ENCODE results near the gene TMEM42.
"Not testable (repeated sequence)": the region's sequence is repeated elsewhere in the genome, so short reads cannot be mapped to it uniquely, and the experiment has no call there.

The TMEM42 gene

DNA sequence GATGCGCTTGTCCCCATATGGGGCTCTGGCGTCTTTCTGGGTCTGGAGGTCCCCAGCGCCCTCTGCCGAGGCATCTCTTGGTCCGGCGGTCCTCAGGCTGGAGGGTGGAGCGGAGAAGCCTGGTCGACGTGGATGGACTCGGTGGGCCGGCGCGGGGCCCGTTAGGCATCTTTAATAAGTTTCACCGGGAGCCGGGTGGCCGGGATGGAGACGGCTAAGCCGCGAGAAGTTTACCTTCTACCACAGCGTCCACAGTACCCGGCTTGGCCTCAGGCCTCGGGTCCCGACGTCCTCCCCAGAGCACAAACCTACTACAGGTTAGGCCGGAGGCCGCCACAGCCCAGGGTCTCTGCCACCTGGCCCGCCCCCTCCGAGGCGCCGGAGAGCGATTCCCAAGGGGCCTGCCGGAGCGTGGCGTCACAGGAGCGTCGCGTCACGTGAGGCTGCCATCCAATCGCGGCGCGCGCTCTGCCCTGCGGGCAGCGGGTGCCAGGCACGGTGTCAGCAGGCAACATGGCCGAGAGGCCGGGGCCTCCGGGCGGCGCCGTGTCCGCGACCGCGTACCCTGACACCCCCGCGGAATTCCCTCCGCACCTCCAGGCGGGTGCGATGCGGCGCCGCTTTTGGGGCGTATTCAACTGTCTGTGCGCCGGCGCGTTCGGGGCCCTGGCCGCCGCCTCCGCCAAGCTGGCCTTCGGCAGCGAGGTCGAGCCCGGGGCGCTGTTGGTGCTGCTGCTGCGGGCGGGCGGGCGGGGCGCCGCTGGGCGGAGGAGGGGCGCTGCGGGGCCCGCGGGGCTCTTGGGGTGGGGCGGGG lies at the start of gene TMEM42:
Gene TMEM42, plus strand, starts transcription at position 501 of the 814 bp plus-strand sequence. Its CDS starts 13 bp downstream, at position 514.
- peak; percentile 88 for DNase-seq

DNA sequence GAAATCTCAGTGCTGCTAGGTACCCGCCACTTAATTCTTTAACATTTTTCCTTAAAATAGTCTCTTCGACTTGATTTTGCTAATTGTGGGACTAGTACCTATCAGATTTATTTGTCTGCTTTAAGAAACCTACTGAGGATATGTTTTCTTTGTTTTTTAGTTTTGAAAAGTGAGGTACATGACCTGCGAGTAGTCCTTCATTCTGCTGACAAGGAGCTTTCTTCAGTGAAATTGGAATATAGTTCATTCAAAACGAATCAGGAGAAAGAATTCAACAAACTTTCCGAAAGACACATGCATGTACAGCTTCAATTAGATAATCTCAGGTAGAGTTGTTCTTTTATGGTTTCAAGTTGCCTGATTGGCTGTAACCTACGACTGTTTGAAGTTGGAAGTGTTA lies 47.0 kb upstream of the TMEM42 start:
- DNase-seq: no peak

DNA sequence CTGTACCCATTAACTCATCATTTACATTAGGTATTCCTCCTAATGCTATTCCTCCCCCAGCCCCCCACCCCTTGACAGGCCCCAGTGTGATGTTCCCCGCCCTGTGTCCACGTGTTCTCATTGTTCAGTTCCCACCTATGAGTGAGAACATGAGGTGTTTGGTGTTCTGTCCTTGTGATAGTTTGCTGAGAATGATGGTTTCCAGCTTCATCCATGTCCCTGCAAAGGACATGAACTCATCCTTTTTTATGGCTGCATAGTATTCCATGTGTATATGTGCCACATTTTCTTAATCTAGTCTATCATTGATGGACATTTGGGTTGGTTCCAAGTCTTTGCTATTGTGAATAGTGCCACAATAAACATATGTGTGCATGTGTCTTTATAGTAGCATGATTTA lies 45.4 kb upstream of the TMEM42 start:
- DNase-seq: not testable (repeated sequence)

DNA sequence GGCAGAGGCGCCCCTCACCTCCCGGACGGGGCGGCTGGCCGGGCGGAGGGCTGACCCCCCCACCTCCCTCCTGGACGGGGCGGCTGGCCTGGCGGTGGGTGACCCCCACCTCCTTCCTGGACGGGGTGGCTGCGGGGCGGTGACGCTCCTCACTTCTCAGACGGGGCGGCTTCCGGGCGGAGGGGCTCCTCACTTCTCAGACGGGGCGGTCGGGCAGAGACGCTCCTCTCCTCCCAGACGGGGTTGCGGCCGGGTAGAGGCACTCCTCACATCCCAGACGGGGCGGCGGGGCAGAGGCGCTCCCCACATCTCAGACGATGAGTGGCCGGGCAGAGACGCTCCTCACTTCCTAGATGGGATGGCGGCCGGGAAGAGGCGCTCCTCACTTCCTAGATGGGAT lies 40.5 kb upstream of the TMEM42 start:
- DNase-seq: not testable (repeated sequence)

DNA sequence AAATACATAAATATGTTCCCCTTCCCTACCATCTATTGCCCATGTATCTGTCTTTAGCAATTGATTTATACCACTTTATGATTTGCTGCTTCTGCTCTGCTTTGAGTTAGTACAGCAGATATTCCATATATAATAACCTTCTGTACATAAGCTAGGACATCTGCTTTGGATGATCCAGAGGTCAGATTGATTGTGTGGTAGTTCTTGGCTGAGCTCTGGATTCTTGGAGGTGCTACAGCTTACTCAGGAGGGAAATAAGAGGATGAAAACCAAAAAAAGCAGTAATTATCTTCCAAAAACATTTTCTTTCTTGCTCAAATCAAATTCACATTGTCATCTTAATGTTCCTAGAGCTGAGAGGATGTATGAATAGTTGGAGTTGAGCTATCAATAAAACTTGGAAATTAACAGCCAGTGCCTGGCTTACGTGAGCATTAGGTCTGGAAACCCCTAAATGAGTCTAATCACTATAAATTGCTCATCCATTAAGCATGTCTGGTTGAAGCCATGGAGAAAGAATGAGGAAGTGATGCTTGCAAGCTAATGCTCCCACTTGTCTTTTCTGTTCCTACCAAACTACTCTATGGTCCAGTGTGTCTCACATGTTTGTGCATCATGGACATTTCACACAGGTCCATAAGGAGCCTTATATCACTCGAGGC lies 36.3 kb upstream of the TMEM42 start:
- DNase-seq: no peak

DNA sequence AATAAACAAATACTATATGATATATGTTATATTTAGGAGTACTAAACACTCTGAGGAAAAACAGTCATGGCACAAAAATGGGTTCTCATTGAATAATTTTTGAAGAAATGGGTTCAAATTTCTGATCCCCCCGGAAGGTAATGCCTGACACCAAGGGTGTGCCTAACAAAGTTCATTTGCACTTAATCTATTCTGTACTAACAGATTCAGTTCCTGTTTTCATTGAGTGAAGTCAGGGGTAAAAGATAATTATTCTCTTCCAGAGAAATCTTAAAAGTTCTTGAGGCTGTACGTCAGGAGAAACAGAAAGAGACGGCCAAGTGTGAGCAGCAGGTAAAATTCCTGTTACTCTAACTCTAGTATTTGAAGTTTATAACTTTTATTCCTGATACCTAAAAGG lies 34.5 kb upstream of the TMEM42 start:
- no peak for DNase-seq

DNA sequence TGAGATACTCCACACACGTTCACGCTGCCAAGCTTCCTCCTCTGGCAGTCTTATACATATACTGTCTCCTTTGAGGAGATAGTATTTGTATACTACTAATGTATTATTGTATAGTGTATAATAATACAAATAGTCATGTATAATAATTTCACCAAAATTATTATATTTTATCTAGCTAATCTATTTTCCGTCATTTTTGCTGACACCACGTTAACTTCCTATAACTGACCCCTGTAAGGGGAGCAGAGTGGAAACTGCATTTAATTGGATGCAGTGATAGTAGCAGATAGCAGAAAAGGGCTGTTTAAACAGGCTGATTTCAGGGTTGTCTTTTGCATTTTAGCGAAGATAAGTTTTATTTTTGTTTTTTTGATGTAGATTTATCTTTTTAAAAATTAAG lies 30.5 kb upstream of the TMEM42 start:
- DNase-seq: no peak

DNA sequence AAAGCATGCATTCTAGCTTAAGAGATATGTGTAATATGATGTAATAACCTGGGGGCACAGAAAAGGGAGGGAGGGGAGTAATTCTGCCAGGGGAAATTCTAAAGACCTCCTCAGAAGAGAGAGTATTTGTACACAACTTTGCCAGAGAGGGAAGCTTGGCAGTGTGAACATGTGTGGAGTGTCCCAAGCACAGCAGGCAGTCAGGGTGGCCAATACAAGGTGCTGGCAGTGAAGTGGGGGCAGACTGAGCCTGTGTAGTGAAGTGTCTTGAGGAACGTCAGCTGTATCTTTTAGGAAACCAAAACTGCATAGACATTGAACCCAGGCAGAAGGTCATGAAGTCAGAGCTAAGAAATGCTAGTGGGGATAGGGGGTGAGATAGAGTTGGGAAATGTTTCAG lies 29.7 kb upstream of the TMEM42 start:
- no peak for DNase-seq

DNA sequence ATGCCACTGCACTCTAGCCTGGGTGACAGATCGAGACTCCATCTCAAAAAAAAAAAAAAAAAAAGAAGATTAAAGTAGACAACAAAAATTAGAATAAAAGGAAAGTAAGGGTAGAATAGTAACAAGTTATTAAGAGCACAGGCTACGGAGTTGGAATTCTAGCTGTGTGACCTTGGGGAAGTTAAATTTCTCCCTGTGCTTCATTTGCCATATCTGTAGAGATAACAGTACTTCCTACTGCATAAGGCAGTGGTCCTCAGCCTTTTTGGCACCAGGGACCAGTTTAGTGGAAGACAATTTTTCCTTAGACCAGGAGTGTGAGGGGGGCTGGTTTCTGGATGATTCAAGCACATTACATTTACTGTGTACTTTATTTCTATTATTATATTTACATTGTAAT lies 28.7 kb upstream of the TMEM42 start:
- DNase-seq: no peak

DNA sequence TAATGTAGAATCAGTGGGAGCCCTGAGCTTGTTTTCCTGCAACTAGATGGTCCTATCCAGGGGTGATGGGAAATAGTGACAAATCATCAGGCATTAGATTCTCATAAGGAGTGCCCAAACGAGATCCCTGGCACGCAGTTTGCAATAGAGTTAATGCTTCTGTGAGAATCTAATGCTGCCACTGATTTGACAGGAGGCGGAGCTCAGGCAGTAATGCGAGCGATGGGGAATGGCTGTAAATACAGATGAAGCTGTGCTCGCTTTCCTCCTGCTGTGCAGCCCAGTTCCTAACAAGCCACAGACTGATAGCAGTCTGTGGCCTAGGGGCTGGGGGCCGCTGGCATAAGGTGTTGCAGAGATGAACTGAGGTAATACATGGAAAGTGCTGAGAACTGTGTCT lies 28.3 kb upstream of the TMEM42 start:
- no peak for DNase-seq

DNA sequence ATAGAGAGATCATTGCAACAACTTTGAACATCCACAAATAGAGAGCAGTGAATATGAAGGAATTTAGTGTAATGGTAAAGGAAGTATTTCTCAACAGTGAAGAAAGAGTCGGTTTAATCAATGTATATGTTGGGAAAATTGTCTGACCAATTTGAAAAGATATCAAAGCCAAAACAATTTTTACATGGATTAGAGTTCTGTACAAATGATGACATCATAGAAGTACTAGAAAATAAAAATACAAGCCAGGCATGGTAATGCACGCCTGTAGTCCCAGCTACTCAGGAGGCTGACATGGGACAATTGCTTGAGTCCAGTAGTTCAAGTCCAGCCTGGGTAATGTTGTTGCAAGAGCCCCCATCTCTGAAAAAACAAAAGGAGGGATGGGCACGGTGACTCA lies 26.0 kb upstream of the TMEM42 start:
- DNase-seq: no peak

DNA sequence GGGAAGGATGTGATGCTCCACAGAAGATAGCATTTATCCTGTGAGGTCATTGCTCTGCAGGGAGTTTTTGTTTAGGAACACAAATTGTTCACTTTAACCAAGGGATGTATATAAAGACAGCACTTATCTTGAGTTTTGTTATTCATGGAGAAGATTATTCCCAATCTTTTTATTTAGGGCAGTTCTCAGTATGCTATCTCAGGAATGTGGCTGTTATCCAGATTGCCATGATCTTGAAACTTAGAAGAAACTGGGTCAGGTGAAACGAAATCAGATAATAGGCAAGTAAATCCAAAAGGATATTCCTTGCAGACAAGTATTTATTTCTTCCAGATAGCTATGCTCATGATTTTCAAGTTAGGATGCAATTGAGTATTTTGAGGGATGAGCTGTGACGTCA lies 19.3 kb upstream of the TMEM42 start:
- DNase-seq: no peak

DNA sequence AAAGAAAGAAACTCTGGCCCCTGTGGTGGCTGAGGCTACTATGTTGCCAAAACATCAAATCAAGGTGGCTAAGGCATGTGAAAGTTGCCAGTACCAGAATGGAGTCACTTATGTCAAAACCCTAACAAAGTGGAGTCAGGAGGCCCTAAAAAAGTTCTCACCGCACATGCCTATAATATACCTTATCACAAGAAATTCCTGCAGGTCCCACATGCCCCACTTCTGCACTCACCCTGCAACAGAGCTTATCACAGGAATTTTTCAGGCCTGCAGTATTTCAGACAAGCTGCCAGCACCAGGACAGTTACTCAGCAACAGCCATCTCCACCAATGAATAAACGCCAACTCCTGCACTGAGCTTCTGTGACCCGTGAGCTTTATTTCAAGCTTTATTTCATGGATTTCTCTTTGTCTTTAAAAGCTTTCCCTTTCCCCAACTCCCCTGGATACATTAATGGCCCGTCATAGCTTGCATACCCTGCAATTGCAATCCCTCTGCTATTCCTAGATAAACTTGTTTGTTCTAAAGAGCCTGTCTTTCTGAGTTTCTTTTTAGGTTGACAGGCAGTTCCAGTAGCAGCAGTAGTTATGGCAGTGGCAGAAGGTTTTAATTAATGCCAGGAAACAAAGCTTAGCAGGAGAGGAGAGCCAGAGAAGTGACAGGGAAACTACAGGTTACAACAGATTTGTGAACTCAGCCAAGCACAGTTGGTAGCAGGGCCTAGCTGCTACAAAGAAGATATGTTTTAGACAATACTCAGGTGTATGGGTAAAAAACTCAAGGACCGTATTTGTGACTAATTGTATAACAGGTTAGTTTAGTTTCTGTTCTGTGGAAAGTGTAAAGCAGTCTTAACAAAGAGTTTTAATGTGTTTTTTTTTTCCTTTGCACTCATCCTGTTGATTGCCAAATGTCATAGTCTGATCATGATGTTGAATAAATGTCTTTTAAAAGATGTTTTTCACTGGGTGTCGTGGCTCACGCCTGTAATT lies 15.9 kb upstream of the TMEM42 start:
- DNase-seq: no peak

DNA sequence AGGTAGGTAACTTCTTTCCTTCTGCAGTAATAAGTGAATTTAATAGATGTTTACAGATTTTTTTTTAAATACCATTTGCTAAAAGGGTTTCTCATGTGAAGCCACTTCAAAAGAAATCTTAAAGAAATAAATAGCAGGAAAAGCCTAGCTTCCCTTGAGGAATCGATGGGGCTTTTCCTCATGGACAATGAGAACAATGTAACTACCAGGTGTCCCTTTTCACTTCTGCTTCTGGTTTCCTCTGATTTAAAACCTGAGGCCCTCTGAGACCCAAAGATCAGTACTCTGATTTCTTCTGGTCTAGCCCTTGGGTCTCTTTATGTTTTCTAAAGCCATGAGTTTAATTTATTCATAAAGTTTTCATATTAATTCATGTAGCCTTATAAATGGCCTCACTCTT lies 13.1 kb upstream of the TMEM42 start:
- DNase-seq: no peak

DNA sequence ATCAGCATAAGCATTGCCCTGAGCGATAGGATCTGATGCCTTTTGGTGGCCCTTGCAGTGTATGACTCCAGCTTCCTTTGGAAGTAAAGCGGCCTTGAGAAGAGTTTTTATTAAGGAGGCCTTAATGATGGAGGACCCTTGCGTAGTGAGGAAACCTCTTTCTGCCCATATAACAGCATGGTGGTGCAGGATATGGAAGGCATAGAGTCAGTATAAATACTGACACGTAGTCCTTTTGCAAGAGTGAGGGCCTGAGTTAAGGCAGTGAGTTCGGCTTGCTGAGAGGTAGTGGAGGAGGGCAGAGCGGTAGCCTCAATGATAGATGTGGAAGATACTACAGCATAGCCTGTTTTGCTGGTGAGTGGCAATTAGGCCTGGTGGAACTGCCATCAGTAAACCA lies 5.0 kb upstream of the TMEM42 start:
- DNase-seq: not testable (repeated sequence)

DNA sequence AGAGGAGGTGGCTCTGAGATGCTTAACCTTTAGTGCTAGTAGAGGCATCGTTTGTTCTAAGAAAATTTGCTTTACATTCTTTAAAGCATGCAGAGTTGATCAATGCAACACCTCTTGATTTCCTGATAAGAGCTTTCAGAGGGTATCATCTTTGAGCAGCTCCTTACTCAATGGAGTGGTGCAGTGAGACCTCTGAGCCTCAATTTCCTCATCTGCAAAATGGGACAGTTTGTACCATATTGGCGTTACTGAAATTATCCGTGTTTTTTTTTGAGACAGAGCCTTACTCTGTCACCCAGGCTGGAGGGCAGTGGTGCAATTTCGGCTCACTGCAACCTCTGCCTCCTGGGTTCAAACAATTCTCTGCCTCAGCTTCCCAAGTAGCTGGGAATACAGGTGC lies 1.6 kb upstream of the TMEM42 start:
- DNase-seq: no peak

DNA sequence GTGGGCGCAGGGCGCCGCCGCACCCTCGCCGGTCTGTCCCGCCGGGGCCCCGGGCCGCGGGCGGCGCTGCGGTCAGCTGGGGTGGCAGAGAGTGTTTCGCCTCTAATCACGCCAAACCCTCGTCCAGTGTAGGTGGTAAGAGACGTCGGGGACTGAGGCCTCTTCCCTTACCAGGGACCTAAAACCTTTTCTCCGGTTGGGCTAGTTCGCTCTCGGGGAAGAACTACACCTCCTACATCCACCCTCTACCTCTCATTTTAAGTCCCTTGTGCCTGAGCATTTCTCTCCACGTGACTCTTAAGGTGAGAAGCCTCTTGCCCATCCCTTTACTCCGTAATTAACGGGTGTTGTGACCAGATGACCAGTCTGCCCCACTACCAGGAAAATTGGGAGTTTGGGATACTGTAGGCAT lies 520 bp downstream of the TMEM42 start:
- no peak for DNase-seq

DNA sequence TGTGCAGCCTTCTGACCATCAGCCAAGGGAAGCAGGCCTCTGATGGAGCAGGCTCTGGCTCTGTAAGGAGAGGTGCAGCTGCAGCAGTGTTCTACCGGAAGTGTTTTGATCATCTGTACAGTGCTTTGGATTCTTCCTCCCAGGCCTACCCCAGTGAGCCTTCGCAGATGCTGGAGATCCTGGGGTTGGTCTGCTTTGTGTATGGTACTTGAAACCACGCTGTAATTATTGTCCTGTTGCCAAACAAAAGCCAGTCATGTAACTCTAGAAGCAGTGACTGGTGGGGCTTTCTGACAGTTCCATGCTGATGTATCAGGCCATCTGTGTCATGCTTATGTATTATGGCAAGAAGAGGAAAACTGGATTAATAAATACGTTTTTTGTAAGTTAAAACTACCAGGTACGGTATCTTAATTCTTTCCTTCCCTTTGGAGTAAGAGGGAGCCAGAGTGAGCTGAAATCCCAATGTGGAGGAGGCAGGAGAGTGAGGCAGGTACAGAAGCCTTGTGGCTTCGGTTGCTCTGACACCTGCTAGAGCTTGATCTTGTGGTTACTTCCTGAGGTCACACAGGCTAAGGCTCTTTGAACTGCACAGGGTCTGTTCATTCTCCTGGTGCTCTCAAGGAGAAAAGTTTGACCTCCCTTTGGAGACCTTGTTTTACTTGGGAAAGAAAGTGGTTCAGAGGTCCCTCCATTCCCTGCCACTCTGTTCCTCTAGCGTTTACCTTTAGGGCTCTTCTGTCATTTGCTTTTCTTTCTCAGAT lies 3.7 kb downstream of the TMEM42 start:
- no peak for DNase-seq

DNA sequence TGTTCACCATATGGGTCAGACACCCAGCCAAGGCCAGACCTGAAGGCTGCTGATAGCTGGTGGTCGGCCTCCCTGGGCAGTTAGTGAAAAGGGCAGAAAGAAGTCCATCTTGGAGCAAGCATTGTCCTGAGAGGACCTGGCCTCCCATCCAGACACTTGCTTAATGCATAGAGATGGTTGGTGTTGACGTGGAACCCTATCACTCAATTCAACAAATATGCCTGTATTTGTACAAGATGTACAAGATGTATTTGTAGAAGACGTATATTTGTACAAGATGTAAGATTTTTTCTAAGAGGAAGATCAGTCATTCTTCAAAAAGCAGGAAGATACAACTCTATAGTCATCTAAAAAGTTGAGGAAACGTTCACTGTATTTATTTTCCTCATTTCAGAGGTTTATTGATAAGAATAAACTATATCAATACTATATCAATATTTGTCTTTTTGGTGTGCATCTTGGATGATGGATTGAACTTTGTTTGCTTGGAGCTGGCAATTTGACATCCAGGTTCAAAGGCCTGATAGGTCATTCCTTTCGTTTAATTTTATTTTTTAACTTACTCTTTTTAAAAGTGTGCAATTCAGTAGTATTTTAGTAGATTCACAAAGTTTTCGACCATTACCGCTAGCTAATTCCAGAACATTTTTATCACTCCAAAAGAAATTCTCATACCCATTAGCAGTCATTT lies 5.9 kb downstream of the TMEM42 start:
- no peak for DNase-seq

DNA sequence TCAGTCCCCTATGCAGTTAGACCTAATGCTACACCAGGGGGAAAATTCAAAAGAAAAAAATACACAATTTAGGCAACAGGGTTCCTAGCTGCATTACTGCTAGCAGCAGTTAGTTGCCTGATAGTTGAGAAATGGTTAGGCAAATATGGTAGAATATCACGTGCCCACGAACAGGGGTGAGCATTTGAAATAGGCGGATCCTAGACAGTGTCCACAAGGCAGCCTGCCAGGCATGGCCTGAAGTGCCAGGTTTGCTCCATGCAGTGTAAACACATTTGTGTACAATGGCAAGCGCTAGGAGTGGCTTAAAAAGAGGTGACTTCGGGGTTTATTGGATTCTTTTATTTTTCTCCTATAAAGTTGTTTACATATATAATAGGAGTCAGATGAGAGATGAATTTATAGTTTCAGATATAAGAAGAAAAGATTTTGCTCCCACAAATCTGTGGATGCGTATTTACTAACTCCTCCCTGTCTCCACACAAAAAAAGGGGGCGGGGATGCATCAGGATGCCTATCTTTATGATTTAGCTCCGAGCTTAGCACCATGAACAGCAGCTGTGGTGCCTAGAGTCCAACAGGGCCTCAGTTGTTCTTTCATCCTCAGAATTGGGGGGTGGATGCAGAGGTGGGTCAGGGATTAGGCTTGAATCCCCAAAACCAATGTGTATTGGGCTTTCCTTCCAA lies 8.8 kb downstream of the TMEM42 start:
- no peak for DNase-seq

DNA sequence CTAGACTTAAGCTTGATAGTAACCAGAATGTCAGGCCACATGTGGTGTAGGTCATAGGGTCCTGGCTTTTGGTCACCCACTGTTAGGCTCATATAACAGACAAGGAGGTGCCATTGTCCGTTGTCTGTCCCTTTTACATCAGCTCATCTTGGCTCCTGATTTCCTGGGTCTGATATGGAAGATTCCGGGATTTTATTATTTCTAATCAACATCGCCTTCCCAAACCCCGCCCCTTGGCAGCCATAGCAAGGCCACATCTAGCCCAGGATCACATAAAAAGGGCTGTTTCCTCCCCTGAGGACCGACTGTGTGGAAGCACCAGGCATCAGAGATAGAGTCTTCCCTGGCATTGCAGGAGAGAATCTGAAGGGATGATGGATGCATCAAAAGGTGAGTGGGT lies 12.6 kb downstream of the TMEM42 start, which contains the start of gene TGM4:
Gene TGM4, plus strand, starts transcription at position 301 of the 400 bp plus-strand sequence. Its CDS starts 71 bp downstream, at position 372.
- DNase-seq: no peak

Data from stimulated activated CD4-positive, alpha-beta T cell treated with anti-CD3 and anti-CD28 coated beads, Interleukin-12 subunit alpha, Interleukin-12 subunit beta, amount 100 ng/mL, for 4 hours (primary cell).